Heart left ventricle (tissue), 16 donors: ENCODE results near the gene FBXO44. TPM values are rescaled to one million over a fixed set of nuclear protein-coding genes. Genes with fewer than 3 reads are reported as not detected.
A peak's percentile ranks its signal among the peaks of the same experiment; 100 is the strongest.

Experiments
- ATAC-seq, 4 donors: fragments of 200-7000 bp; cut with Tn5 transposase; one replicate each; pipeline ENCODE4 v1.9.1; 2020 to 2022; ENCODE audit warnings: moderate library complexity in 4 of 4, mild to moderate bottlenecking in 3 of 4, moderate number of reproducible peaks in 1 of 4
- DNase-seq, 5 donors: peaks; one replicate each; pipeline ENCODE4 v3.0.0-alpha.2; 2020
- H3K27ac ChIP-seq, 12 donors: fragments of 200-600 bp; sonication (generic) in 4 of 12; one replicate each; pipeline versions ENCODE4 v1.5.0 to v1.8.0; 2016 to 2022; ENCODE audit warnings: mild to moderate bottlenecking in 2 of 12
- H3K27me3 ChIP-seq, 9 donors: fragments of 200-600 bp; sonication (generic) in 2 of 9; one replicate each; pipeline versions ENCODE4 v1.5.1 to v1.8.0; 2016 to 2022; ENCODE audit warnings: mild to moderate bottlenecking in 3 of 9
- H3K36me3 ChIP-seq, 9 donors: fragments of 200-600 bp; sonication (generic) in 2 of 9; one replicate each; pipeline versions ENCODE4 v1.5.0 to v1.8.0; 2018 to 2022; ENCODE audit warnings: mild to moderate bottlenecking in 2 of 9
- H3K4me1 ChIP-seq, 12 donors: fragments of 200-600 bp; sonication (generic) in 4 of 12; one replicate each; pipeline versions ENCODE4 v1.5.0 to v1.8.0; 2016 to 2022; ENCODE audit warnings: mild to moderate bottlenecking in 3 of 12
- H3K4me3 ChIP-seq, 12 donors: fragments of 200-600 bp; sonication (generic) in 4 of 12; one replicate each; pipeline versions ENCODE4 v1.5.0 to v1.8.0; 2017 to 2022; ENCODE audit warnings: mild to moderate bottlenecking in 9 of 12, moderate library complexity in 4 of 12
- H3K9me3 ChIP-seq, 12 donors: fragments of 200-600 bp; sonication (generic) in 4 of 12; one replicate each; pipeline versions ENCODE4 v1.5.0 to v1.8.0; 2016 to 2022; ENCODE audit warnings: mild to moderate bottlenecking in 1 of 12
- POLR2A ChIP-seq, 2 donors: fragments of 450-650 bp; IDR thresholded peaks; one replicate each; pipeline ENCODE4 v1.6.1; 2017; ENCODE audit warnings: antibody characterized with exemption in 2 of 2, mild to moderate bottlenecking in 2 of 2, moderate library complexity in 2 of 2
- WGBS, 4 donors: extraction: QIAGEN DNeasy Blood & Tissue Kit in 2 of 4; methylation state at CpG; one replicate each; pipeline versions ENCODE4 v1.1.5 to v1.1.7; 2013 to 2018; 5-methylcytosine and 5-hydroxymethylcytosine counted together
- intact Hi-C, 10 donors: fragments of 100-400 bp; cut with DNase I; formaldehyde crosslinking; loops; one replicate each; pipeline versions ENCODE4 v1.11.1 to v1.14.2; 2022
- polyA plus RNA-seq, 2 donors: library from polyadenylated mRNA; stranded (reverse); fragments of 200-250 nt; gene quantifications; one replicate each; pipeline ENCODE4 v1.2.3, GENCODE V29; 2013
- total RNA-seq, 9 donors: library from RNA; depleted of rRNA in 2 of 9; stranded (reverse); fragments of >200 nt in 2 of 9; fragmentation: NEBNext Ultra II Directional in 3 of 9; extraction: Animal tissue kit (Norgen Biotek cat#: 25700) in 3 of 9; gene quantifications; one replicate each; pipeline versions ENCODE4 v1.1.0 to v1.2.4, GENCODE V29; 2016 to 2023
- TF ChIP-seq, protein P1 (sequence below), 12 donors: fragments of 200-600 bp; sonication (generic) in 4 of 12; IDR thresholded peaks; one replicate each; pipeline versions ENCODE4 v1.5.0 to v1.8.0; 2018 to 2022; ENCODE audit warnings: antibody characterized with exemption in 12 of 12, mild to moderate bottlenecking in 5 of 12
- donor health status: ischemic (EF 13 %, LVEDD 7.1; RV severe dilation, severe dysfunction).
- donor health status: healthy with polysubstance abuse.
- donor health status: DM: no; HTN: yes; CAD: no.
- donor health status: DM: no; HTN: no; CAD: no.
- donor health status: ischemic (EF 25% LVEDD 6.9; RV normal size, moderate dysfunction).
- donor health status: ischemic (EF 25% LVEDD 5.7; RV mildly dilated, moderate dysfunction).
- donor health status: healthy.
- donor health status: DM: yes; HTN: yes; CAD: no.
- donor health status: ischemic (EF 35%, LVEDD 5.7; RV mildly dilated, moderate dysfunction).
- donor health status: nonischemic (EF 11% LVEDD 7.7; RV severe dilation, severe dysfunction).
- donor health status: DM: yes; HTN: yes; CAD: no.
- donor health status: PGD.
- donor health status: ischemic (EF 29% LVEDD 5.4; RV normal size, mild dysfunction).
- donor health status: nonischemic (EF 23%, LVEDD 6.1; RV moderate dilation, normal function).

Gene FBXO44
- total and polyA plus RNA-seq, 11 donors = 9.8 to 19.1 (median 15.8) TPM

DNA sequence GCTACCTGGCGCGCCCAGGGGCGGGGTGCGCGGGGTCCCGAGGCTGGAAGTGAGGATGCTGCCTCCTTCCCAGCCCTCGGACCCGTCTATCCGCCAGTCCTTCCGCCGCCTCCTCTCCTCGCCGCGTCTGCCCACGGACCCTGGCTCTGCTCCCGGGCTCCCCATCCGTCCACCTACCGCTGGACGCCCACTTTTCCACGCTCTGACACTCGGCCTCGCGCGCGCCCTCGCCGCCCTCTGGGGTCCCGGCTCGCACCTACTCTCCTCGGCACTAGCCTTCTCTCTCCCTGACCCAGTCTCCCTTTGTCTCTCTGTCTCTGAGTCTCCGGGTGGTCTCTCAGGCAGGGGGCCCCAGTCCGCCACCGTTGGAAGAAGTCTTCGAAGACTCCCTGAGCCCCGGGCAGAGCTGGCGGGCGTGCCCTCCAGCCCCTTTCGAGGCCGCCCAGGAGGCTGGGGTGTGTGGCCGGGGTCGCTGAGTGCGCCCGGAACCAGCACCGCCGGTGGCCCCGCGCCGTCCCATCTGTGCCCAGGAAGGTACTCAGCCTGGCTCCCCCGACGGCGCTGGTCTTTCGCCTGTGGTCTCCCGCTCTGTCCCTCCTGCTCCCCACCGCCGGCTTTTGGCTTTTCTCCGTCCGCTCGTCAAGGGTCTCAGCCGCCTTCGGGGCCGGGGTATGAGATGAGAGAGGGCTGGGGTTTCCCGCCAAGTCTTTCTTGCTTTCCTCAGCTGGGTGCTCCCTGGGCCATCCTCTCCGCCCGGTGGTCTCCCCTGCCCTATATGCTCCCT lies 37.4 kb downstream of the FBXO44 start:
- DNase-seq (no peak), ATAC-seq (no peak)
- Histone ChIP-seq H3K27me3 (peaks cover 23 to 83% (median 54%) of the 10 kb centered on the region in 9 donors), H3K27ac (no peak overlapping the region), H3K9me3 (no peaks in the 10 kb centered on the region), H3K36me3 (no peaks in the 10 kb centered on the region), H3K4me3 (peak overlapping the region in 3 of 12 donors; percentile 27 to 43 (median 39)), H3K4me1 (peaks cover 0 to 31% (median 8%) of the 10 kb centered on the region in 12 donors)
- TF ChIP-seq, protein P1, sequence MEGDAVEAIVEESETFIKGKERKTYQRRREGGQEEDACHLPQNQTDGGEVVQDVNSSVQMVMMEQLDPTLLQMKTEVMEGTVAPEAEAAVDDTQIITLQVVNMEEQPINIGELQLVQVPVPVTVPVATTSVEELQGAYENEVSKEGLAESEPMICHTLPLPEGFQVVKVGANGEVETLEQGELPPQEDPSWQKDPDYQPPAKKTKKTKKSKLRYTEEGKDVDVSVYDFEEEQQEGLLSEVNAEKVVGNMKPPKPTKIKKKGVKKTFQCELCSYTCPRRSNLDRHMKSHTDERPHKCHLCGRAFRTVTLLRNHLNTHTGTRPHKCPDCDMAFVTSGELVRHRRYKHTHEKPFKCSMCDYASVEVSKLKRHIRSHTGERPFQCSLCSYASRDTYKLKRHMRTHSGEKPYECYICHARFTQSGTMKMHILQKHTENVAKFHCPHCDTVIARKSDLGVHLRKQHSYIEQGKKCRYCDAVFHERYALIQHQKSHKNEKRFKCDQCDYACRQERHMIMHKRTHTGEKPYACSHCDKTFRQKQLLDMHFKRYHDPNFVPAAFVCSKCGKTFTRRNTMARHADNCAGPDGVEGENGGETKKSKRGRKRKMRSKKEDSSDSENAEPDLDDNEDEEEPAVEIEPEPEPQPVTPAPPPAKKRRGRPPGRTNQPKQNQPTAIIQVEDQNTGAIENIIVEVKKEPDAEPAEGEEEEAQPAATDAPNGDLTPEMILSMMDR (IDR thresholded peaks at IDR 0.05) = no peak
- no peak for TF ChIP-seq POLR2A (IDR thresholded peaks at IDR 0.05)
- 3 to 4% (median 4%) methylated on average over 44 to 64 of the region's 64 CpGs for WGBS, 4 donors
- intact Hi-C loops = no loop called here

DNA sequence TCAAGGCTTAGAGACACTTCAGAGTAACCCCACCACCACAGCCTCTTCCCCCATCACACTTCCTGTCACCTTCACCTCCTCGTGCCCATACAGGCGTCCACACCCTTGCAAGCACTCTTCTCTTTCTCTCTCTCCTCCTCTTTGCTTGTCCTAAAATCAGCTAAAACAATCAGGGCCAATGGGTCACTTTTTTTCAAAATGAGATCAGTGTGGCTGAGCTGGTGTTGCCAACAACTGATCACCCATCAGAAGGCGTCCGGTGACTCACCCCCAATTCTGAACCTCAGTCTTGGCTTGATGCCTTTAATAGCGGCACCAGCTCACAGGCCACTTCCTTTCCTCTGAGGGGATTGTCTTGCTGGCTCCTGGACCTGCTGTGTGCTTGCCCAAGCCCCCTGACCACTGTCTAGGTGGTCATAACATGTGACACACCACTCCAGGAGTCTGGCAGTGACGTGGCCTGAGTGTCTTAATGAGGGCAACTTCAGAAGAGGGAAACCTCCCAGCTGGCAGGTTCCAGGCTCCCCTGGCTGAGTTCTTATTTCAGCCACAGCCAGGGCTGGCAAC lies 38.4 kb downstream of the FBXO44 start:
- TF ChIP-seq POLR2A (IDR thresholded peaks at IDR 0.05) = no peak
- TF ChIP-seq, protein P1 (IDR thresholded peaks at IDR 0.05) = no peak
- intact Hi-C loops = no loop called here
- ATAC-seq (peak in 2 of 4 donors; percentile 34 to 42), DNase-seq (no peak)
- peaks cover 23 to 82% (median 54%) of the 10 kb centered on the region in 9 donors for H3K27me3 ChIP-seq
- H3K4me1 ChIP-seq = peaks cover 0 to 31% (median 8%) of the 10 kb centered on the region in 12 donors
- WGBS, 4 donors = 18 to 34% (median 24%) methylated on average over 6 of the region's 6 CpGs
- H3K9me3 ChIP-seq = no peaks in the 10 kb centered on the region
- H3K36me3 ChIP-seq = no peaks in the 10 kb centered on the region
- no peak overlapping the region for H3K27ac ChIP-seq
- no peak overlapping the region for H3K4me3 ChIP-seq

DNA sequence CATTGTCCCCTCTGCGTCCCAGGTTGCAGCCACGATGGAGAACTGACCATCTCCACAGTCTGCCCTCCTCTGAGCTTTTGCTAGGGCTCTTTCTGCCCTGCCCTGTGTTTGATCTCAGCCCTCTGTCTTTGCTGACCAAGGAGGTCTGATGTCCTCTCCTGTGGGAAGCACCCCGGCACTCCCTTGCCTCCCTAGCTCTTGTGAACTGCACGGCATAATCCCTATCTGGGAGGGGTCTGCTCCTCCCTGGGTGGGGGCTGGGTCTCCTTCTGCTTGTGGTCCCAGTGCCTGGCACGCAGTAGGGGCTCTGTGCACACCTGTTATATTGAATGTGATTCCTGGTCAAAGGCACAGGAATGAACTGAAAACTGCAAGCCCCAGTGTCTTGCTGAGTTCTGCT lies 39.2 kb downstream of the FBXO44 start:
- Histone ChIP-seq H3K9me3 (no peaks in the 10 kb centered on the region), H3K4me1 (peaks cover 0 to 31% (median 8%) of the 10 kb centered on the region in 12 donors), H3K36me3 (no peaks in the 10 kb centered on the region), H3K4me3 (no peak overlapping the region), H3K27ac (no peak overlapping the region), H3K27me3 (peaks cover 23 to 82% (median 51%) of the 10 kb centered on the region in 9 donors)
- 40 to 51% (median 49%) methylated on average over 5 of the region's 5 CpGs for WGBS, 4 donors
- ATAC-seq = no peak
- intact Hi-C loops = no loop called here
- DNase-seq = no peak
- TF ChIP-seq, protein P1 (IDR thresholded peaks at IDR 0.05) = no peak
- no peak for TF ChIP-seq POLR2A (IDR thresholded peaks at IDR 0.05)

DNA sequence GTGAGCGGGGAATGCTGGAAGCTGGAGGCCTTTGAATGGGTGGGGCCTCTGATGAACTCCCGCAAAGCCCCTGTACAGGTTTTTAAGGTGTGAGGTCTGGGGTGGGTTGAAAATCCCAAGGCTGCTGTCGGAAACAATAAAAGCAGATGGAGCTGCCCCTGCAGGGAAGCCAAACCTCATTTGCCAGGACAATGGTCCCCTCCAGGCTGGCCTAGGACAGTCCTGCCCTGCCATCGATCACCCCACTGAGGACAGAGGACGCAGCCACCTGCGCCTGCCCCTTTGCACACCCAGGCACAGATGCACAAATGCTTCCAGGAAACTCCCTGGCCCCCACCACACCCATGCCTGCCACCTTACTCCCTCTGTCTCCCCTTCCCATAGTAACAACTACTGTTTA lies 41.2 kb downstream of the FBXO44 start:
- Histone ChIP-seq H3K9me3 (no peaks in the 10 kb centered on the region), H3K4me3 (no peak overlapping the region), H3K36me3 (no peaks in the 10 kb centered on the region), H3K27ac (no peak overlapping the region), H3K27me3 (peaks cover 18 to 82% (median 36%) of the 10 kb centered on the region in 9 donors), H3K4me1 (peaks cover 0 to 24% (median 5%) of the 10 kb centered on the region in 12 donors)
- TF ChIP-seq, protein P1 (IDR thresholded peaks at IDR 0.05) = no peak
- no peak for TF ChIP-seq POLR2A (IDR thresholded peaks at IDR 0.05)
- no peak for DNase-seq
- no peak for ATAC-seq
- WGBS, 4 donors = 78 to 94% (median 88%) methylated on average over 6 of the region's 6 CpGs
- intact Hi-C loops = no loop called here
